ENCODE measurements around the gene HNF4A. TPM values are rescaled to one million over a fixed set of nuclear protein-coding genes. Genes with fewer than 3 reads are reported as not detected.

The HNF4A gene
- total RNA-seq, 2 experiments from 2014 or later, result not detected

GRCh38 chr20:44420497-44420896 lies 65.0 kb downstream of the HNF4A start:
- Mint-ChIP-seq H3K27ac (no peak overlapping the region), H3K36me3 (ENCODE audit: low read depth) (no peaks in the 10 kb centered on the region), H3K27me3 (peaks cover 9% of the 10 kb centered on the region), H3K9me3 (ENCODE audit: low read depth) (no peaks in the 10 kb centered on the region), H3K4me1 (no peaks in the 10 kb centered on the region), H3K4me3 (no peak overlapping the region)
- ChIA-PET POLR2A (no interaction called here), CTCF (no interaction called here)
- DNase-seq, result no peak
- no peak for ATAC-seq
- intact Hi-C loops (cut with DNase I, micrococcal nuclease), result no loop called here

GRCh38 chr20:44422083-44422482 lies 66.6 kb downstream of the HNF4A start:
- CTCF ChIA-PET, result no interaction called here
- Mint-ChIP-seq H3K9me3 (ENCODE audit: low read depth) (no peaks in the 10 kb centered on the region), H3K27ac (no peak overlapping the region), H3K36me3 (ENCODE audit: low read depth) (no peaks in the 10 kb centered on the region), H3K4me3 (no peak overlapping the region), H3K4me1 (no peaks in the 10 kb centered on the region), H3K27me3 (peaks cover 6% of the 10 kb centered on the region)
- DNase-seq (no peak), ATAC-seq (no peak)
- POLR2A ChIA-PET, result no interaction called here
- intact Hi-C loops (cut with DNase I, micrococcal nuclease), result no loop called here

- H3K36me3 Mint-ChIP-seq (ENCODE audit: low read depth), result no peaks in the 10 kb centered on the region
- H3K4me3 Mint-ChIP-seq, result no peak overlapping the region
- DNase-seq, result no peak
- H3K9me3 Mint-ChIP-seq (ENCODE audit: low read depth), result no peaks in the 10 kb centered on the region
- H3K4me1 Mint-ChIP-seq, result no peaks in the 10 kb centered on the region
- no peak for ATAC-seq
- H3K27me3 Mint-ChIP-seq, result peaks cover 6% of the 10 kb centered on the region
- ChIA-PET CTCF (no interaction called here), POLR2A (no interaction called here)
- intact Hi-C loops (cut with DNase I, micrococcal nuclease), result no loop called here
- no peak overlapping the region for H3K27ac Mint-ChIP-seq
Measured at GRCh38 chr20:44423480-44423879, 68.0 kb downstream of the HNF4A start.

GRCh38 chr20:44424039-44424495 lies 68.6 kb downstream of the HNF4A start:
- no peak for DNase-seq
- Mint-ChIP-seq H3K4me3 (no peak overlapping the region), H3K4me1 (no peaks in the 10 kb centered on the region), H3K27ac (no peak overlapping the region), H3K27me3 (peaks cover 6% of the 10 kb centered on the region), H3K9me3 (ENCODE audit: low read depth) (no peaks in the 10 kb centered on the region), H3K36me3 (ENCODE audit: low read depth) (no peaks in the 10 kb centered on the region)
- POLR2A ChIA-PET, result no interaction called here
- intact Hi-C loops (cut with DNase I, micrococcal nuclease), result no loop called here
- ATAC-seq, result no peak
- CTCF ChIA-PET, result no interaction called here

- no peak for DNase-seq
- Mint-ChIP-seq H3K27me3 (peaks cover 9% of the 10 kb centered on the region), H3K27ac (no peak overlapping the region), H3K36me3 (ENCODE audit: low read depth) (no peaks in the 10 kb centered on the region), H3K9me3 (ENCODE audit: low read depth) (no peaks in the 10 kb centered on the region), H3K4me1 (no peaks in the 10 kb centered on the region), H3K4me3 (no peak overlapping the region)
- CTCF ChIA-PET, result interaction anchor here (1.4 kb wide), 1 partner anchor 42 kb away, joined by 3 read pairs; no protein-coding TSS in a partner anchor
- intact Hi-C loops (cut with DNase I, micrococcal nuclease), result no loop called here
- POLR2A ChIA-PET, result no interaction called here
- ATAC-seq, result no peak
Measured at GRCh38 chr20:44425923-44426322, 70.4 kb downstream of the HNF4A start.

GRCh38 chr20:44426879-44427790 lies 71.6 kb downstream of the HNF4A start:
- Mint-ChIP-seq H3K9me3 (ENCODE audit: low read depth) (no peaks in the 10 kb centered on the region), H3K36me3 (ENCODE audit: low read depth) (no peaks in the 10 kb centered on the region), H3K4me1 (no peaks in the 10 kb centered on the region), H3K27me3 (peaks cover 5% of the 10 kb centered on the region), H3K27ac (no peak overlapping the region), H3K4me3 (no peak overlapping the region)
- DNase-seq (no peak), ATAC-seq (no peak)
- ChIA-PET POLR2A (interaction anchor here (0.6 kb wide), 1 partner anchor 191 kb away, joined by 3 read pairs; no protein-coding TSS in a partner anchor), CTCF (interaction anchor here (0.6 to 1.4 kb wide), 3 partner anchors 43 to 453 kb away, joined by 3 read pairs; no protein-coding TSS in a partner anchor)
- intact Hi-C loops (cut with DNase I, micrococcal nuclease), result no loop called here

- POLR2A ChIA-PET, result no interaction called here
- DNase-seq (no peak), ATAC-seq (no peak)
- CTCF ChIA-PET, result no interaction called here
- H3K9me3 Mint-ChIP-seq (ENCODE audit: low read depth), result no peaks in the 10 kb centered on the region
- intact Hi-C loops (cut with DNase I, micrococcal nuclease), result no loop called here
- peaks cover 3% of the 10 kb centered on the region for H3K27me3 Mint-ChIP-seq
- no peak overlapping the region for H3K27ac Mint-ChIP-seq
- no peaks in the 10 kb centered on the region for H3K4me1 Mint-ChIP-seq
- H3K36me3 Mint-ChIP-seq (ENCODE audit: low read depth), result no peaks in the 10 kb centered on the region
- H3K4me3 Mint-ChIP-seq, result no peak overlapping the region
Measured at GRCh38 chr20:44427804-44428173, 72.3 kb downstream of the HNF4A start.

GRCh38 chr20:44428174-44429016 lies 72.9 kb downstream of the HNF4A start:
- ChIA-PET POLR2A (no interaction called here), CTCF (no interaction called here)
- no peaks in the 10 kb centered on the region for H3K4me1 Mint-ChIP-seq
- ATAC-seq (no peak), DNase-seq (no peak)
- H3K9me3 Mint-ChIP-seq (ENCODE audit: low read depth), result no peaks in the 10 kb centered on the region
- H3K27ac Mint-ChIP-seq, result no peak overlapping the region
- H3K36me3 Mint-ChIP-seq (ENCODE audit: low read depth), result no peaks in the 10 kb centered on the region
- no peak overlapping the region for H3K4me3 Mint-ChIP-seq
- intact Hi-C loops (cut with DNase I, micrococcal nuclease), result no loop called here
- H3K27me3 Mint-ChIP-seq, result peaks cover 7% of the 10 kb centered on the region

- Mint-ChIP-seq H3K36me3 (ENCODE audit: low read depth) (no peaks in the 10 kb centered on the region), H3K9me3 (ENCODE audit: low read depth) (no peaks in the 10 kb centered on the region), H3K27me3 (peaks cover 7% of the 10 kb centered on the region), H3K4me1 (no peaks in the 10 kb centered on the region), H3K27ac (no peak overlapping the region), H3K4me3 (no peak overlapping the region)
- ATAC-seq (no peak), DNase-seq (no peak)
- ChIA-PET POLR2A (no interaction called here), CTCF (no interaction called here)
- intact Hi-C loops (cut with DNase I, micrococcal nuclease), result no loop called here
Measured at GRCh38 chr20:44429017-44429339, 73.5 kb downstream of the HNF4A start.

- ChIA-PET CTCF (no interaction called here), POLR2A (no interaction called here)
- no peak overlapping the region for H3K4me3 Mint-ChIP-seq
- no peaks in the 10 kb centered on the region for H3K9me3 Mint-ChIP-seq (ENCODE audit: low read depth)
- no peaks in the 10 kb centered on the region for H3K4me1 Mint-ChIP-seq
- no peak overlapping the region for H3K27ac Mint-ChIP-seq
- H3K36me3 Mint-ChIP-seq (ENCODE audit: low read depth), result no peaks in the 10 kb centered on the region
- DNase-seq (no peak), ATAC-seq (no peak)
- intact Hi-C loops (cut with DNase I, micrococcal nuclease), result no loop called here
- peaks cover 7% of the 10 kb centered on the region for H3K27me3 Mint-ChIP-seq
Measured at GRCh38 chr20:44429419-44430269, 74.1 kb downstream of the HNF4A start.

GRCh38 chr20:44430270-44431065 lies 75.0 kb downstream of the HNF4A start:
- intact Hi-C loops (cut with DNase I, micrococcal nuclease), result no loop called here
- no peak overlapping the region for H3K4me3 Mint-ChIP-seq
- CTCF ChIA-PET, result no interaction called here
- no peaks in the 10 kb centered on the region for H3K9me3 Mint-ChIP-seq (ENCODE audit: low read depth)
- ATAC-seq, result no peak
- DNase-seq, result no peak
- H3K36me3 Mint-ChIP-seq (ENCODE audit: low read depth), result no peaks in the 10 kb centered on the region
- no peak overlapping the region for H3K27ac Mint-ChIP-seq
- POLR2A ChIA-PET, result no interaction called here
- H3K4me1 Mint-ChIP-seq, result no peaks in the 10 kb centered on the region
- H3K27me3 Mint-ChIP-seq, result peaks cover 7% of the 10 kb centered on the region
